Choroid plexus epithelial cell (primary cell): ENCODE data around the gene RAB33B.

Source experiments
- DNase-seq: peaks from one replicate; pipeline ENCODE4 v3.0.0-alpha.2; 2010; ENCODE audit warnings: low read depth
- H3K4me3 ChIP-seq: 2 replicates; pipeline ENCODE4 v1.5.1; 2011; ENCODE audit warnings: low read depth, mild to moderate bottlenecking, control low read depth, low read length, moderate library complexity
- CTCF ChIP-seq: conservative IDR thresholded peaks from 2 replicates; pipeline ENCODE4 v1.5.1; 2011; ENCODE audit warnings: low read depth, mild to moderate bottlenecking, control low read depth, inconsistent platforms, low read length, moderate library complexity

RAB33B gene

GRCh38 chr4:139503622-139504166 is 49.8 kb downstream of the RAB33B start:
- H3K4me3 ChIP-seq: no peak overlapping the region
- no peak for TF ChIP-seq CTCF
- no peak for DNase-seq

- no peak for TF ChIP-seq CTCF
- DNase-seq: no peak
- no peak overlapping the region for H3K4me3 ChIP-seq
These were observed 52.9 kb downstream of the RAB33B start for GRCh38 chr4:139506774-139507173.

GRCh38 chr4:139508581-139509237 is 54.8 kb downstream of the RAB33B start:
- no peak for TF ChIP-seq CTCF
- H3K4me3 ChIP-seq: no peak overlapping the region

GRCh38 chr4:139509727-139510410 is 55.9 kb downstream of the RAB33B start:
- DNase-seq: peak; percentile 54
- no peak overlapping the region for H3K4me3 ChIP-seq
- TF ChIP-seq CTCF: peak; percentile 73

More at GRCh38 chr4:139508581-139509237, 54.8 kb downstream of the RAB33B start:
- DNase-seq: no peak

- no peak for DNase-seq
These were observed 57.4 kb downstream of the RAB33B start for GRCh38 chr4:139511320-139511719.

GRCh38 chr4:139514382-139515059 is 60.6 kb downstream of the RAB33B start:
- TF ChIP-seq CTCF: no peak
- DNase-seq: no peak
- H3K4me3 ChIP-seq: no peak overlapping the region

More at GRCh38 chr4:139511320-139511719, 57.4 kb downstream of the RAB33B start:
- TF ChIP-seq CTCF: no peak
- no peak overlapping the region for H3K4me3 ChIP-seq
